Sigmoid colon (tissue), 4 donors: ENCODE results near the gene CFAP54.

Experiments
- EP300 ChIP-seq, 4 donors: sonication (generic); formaldehyde crosslinking; IDR thresholded peaks; one replicate each; pipeline ENCODE4 v1.6.1; 2017; ENCODE audit warnings: antibody characterized with exemption in 4 of 4
- POLR2A ChIP-seq, 2 donors: fragments of 450-650 bp; IDR thresholded peaks; one replicate each; pipeline ENCODE4 v1.6.1; 2016; ENCODE audit warnings: antibody characterized with exemption in 2 of 2, mild to moderate bottlenecking in 2 of 2, moderate library complexity in 2 of 2
- POLR2AphosphoS5 ChIP-seq, 4 donors: sonication (generic); formaldehyde crosslinking; IDR thresholded peaks; one replicate each; pipeline ENCODE4 v1.6.1; 2017; ENCODE audit warnings: antibody characterized with exemption in 4 of 4
- TF ChIP-seq, protein P1 (sequence below), 4 experiments: fragments of 450-650 bp in 3 of 4; fragments of 200-600 bp in 1 of 4; IDR thresholded peaks; one replicate each; pipeline ENCODE4 v1.5.1; 2016 to 2019; ENCODE audit warnings: antibody characterized with exemption in 4 of 4, mild to moderate bottlenecking in 3 of 4, moderate library complexity in 2 of 4

DNA sequence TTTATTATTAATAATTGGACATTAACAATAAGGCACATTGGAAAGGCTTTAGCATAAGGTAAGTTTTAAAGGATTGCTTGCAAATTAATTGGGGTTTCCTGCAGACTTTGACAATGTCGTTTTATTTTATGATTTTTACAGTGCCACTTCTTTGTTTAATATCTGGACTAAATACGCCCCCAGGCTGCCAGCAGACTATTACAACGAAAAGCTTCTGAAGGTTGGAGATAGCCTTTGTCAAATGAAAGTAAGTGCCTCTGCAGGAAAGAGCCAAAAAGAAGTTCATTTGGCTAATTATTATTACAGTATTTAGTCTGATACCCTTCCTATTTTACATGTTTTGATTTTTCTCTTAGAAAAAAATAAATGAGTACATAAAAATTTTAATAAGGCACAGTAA lies 11.3 kb downstream of the CFAP54 start:
- TF ChIP-seq POLR2A (IDR thresholded peaks at IDR 0.05) (no peak), POLR2AphosphoS5 (IDR thresholded peaks at IDR 0.05) (no peak), EP300 (IDR thresholded peaks at IDR 0.05) (no peak)
- TF ChIP-seq, protein P1, sequence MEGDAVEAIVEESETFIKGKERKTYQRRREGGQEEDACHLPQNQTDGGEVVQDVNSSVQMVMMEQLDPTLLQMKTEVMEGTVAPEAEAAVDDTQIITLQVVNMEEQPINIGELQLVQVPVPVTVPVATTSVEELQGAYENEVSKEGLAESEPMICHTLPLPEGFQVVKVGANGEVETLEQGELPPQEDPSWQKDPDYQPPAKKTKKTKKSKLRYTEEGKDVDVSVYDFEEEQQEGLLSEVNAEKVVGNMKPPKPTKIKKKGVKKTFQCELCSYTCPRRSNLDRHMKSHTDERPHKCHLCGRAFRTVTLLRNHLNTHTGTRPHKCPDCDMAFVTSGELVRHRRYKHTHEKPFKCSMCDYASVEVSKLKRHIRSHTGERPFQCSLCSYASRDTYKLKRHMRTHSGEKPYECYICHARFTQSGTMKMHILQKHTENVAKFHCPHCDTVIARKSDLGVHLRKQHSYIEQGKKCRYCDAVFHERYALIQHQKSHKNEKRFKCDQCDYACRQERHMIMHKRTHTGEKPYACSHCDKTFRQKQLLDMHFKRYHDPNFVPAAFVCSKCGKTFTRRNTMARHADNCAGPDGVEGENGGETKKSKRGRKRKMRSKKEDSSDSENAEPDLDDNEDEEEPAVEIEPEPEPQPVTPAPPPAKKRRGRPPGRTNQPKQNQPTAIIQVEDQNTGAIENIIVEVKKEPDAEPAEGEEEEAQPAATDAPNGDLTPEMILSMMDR (IDR thresholded peaks at IDR 0.05) = no peak
